GM12873 (cell line): ENCODE measurements around the gene PHKA2.

ENCODE experiments used
- TF ChIP-seq, protein P1 (sequence below): IDR thresholded peaks from 2 replicates; pipeline ENCODE4 v1.5.1; 2012; ENCODE audit warnings: low read depth, mild to moderate bottlenecking, moderate library complexity, low read length, control low read depth; ENCODE audit not compliant: insufficient read depth; ENCODE audit errors: missing control alignments

Gene PHKA2, protein sequence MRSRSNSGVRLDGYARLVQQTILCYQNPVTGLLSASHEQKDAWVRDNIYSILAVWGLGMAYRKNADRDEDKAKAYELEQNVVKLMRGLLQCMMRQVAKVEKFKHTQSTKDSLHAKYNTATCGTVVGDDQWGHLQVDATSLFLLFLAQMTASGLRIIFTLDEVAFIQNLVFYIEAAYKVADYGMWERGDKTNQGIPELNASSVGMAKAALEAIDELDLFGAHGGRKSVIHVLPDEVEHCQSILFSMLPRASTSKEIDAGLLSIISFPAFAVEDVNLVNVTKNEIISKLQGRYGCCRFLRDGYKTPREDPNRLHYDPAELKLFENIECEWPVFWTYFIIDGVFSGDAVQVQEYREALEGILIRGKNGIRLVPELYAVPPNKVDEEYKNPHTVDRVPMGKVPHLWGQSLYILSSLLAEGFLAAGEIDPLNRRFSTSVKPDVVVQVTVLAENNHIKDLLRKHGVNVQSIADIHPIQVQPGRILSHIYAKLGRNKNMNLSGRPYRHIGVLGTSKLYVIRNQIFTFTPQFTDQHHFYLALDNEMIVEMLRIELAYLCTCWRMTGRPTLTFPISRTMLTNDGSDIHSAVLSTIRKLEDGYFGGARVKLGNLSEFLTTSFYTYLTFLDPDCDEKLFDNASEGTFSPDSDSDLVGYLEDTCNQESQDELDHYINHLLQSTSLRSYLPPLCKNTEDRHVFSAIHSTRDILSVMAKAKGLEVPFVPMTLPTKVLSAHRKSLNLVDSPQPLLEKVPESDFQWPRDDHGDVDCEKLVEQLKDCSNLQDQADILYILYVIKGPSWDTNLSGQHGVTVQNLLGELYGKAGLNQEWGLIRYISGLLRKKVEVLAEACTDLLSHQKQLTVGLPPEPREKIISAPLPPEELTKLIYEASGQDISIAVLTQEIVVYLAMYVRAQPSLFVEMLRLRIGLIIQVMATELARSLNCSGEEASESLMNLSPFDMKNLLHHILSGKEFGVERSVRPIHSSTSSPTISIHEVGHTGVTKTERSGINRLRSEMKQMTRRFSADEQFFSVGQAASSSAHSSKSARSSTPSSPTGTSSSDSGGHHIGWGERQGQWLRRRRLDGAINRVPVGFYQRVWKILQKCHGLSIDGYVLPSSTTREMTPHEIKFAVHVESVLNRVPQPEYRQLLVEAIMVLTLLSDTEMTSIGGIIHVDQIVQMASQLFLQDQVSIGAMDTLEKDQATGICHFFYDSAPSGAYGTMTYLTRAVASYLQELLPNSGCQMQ

DNA sequence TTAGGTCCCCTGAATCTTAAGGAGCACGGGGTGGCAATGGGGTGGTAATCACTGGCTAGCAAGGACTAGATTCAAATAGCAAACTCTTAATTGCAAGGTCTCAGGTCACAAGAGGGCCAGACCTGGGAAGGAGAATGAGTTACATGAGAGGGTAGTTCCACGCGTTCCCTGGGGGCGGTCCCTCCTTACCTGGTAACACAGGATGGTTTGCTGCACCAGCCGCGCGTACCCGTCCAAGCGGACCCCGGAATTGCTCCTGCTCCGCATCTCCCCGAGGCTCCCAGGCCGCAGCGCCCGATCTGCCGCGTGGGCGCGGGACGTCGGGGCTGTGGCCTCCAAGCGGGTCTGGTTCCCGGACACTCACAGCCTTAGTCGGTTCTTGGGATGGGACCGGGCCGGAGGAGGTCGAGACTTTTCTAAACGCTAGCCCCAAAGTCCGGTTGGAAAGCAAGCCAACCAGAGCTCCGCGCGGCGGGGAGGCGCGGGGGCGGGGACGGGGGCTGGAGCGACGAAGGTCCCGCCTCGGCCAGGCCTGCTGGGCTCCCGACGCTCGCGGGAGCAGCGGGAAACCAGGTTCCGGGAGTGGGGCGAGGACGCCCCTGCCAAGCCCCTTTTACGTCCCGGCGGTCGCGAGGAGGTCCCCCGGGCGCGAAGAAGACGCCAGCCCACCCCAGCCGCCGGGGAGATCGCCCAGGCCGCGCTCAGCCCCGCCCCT, at the start of gene PHKA2:
TSS of gene PHKA2 (minus strand) at position 449 of the 715 bp plus-strand sequence. CDS start at position 267, 182 bp downstream.
- TF ChIP-seq, protein P1, sequence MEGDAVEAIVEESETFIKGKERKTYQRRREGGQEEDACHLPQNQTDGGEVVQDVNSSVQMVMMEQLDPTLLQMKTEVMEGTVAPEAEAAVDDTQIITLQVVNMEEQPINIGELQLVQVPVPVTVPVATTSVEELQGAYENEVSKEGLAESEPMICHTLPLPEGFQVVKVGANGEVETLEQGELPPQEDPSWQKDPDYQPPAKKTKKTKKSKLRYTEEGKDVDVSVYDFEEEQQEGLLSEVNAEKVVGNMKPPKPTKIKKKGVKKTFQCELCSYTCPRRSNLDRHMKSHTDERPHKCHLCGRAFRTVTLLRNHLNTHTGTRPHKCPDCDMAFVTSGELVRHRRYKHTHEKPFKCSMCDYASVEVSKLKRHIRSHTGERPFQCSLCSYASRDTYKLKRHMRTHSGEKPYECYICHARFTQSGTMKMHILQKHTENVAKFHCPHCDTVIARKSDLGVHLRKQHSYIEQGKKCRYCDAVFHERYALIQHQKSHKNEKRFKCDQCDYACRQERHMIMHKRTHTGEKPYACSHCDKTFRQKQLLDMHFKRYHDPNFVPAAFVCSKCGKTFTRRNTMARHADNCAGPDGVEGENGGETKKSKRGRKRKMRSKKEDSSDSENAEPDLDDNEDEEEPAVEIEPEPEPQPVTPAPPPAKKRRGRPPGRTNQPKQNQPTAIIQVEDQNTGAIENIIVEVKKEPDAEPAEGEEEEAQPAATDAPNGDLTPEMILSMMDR: no peak

DNA sequence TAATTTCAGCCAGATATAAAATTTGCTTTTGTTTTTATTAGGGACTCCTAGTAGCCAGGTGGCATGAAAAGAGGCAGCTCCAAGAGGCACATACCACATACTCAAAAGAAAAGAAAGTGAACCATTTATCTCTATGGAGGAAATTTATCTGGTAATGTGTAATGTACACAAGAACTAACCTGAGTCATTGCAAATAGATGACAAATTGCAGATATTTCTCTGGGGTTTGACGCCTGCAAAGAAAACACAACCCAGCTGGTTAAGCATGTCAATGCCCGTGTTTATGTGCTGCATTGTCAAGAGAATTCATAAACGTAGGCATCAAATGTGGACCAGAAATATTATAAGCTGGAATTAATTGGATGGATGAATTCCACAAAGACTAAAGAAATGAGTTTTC, 46.9 kb upstream of the PHKA2 start:
- TF ChIP-seq, protein P1: no peak

DNA sequence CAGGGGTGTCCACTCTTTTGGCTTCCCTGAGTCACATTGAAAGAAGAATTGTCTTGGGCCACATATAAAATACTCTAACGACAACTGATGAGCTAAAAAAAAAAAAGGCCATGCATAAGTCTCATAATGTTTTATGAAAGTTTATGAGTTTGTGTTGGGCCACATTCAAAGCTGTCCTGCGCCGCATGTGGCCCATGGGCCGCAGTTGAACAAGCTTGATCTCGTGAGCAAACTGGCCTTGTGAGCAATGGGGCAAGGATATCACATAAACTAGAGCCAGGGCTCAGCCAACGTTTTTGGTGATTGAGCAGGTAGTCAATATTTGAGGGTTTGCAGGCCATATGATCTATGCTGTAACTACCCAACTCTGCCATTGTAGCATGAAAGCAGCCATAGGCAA, 44.6 kb upstream of the PHKA2 start:
- TF ChIP-seq, protein P1: no peak

DNA sequence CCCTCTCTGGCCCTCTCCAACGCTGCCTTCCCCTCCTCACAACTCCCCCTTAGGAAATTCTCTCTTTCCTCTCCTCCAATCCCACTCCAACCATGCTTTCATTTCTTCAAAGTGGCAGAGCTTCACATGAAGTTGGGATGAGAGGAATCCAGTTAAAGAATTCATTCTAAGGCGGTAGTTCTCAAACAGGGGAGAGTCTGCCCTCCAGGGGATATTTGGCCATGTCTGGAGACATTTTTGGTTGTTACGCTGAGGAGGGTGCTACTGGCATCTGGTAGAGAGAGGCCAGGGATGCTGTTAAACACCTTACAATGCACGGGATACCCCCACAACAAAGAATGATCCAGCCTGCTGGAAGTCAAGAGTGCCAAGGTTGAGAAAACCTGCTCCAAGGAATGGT, 40.5 kb upstream of the PHKA2 start:
- TF ChIP-seq, protein P1: no peak

DNA sequence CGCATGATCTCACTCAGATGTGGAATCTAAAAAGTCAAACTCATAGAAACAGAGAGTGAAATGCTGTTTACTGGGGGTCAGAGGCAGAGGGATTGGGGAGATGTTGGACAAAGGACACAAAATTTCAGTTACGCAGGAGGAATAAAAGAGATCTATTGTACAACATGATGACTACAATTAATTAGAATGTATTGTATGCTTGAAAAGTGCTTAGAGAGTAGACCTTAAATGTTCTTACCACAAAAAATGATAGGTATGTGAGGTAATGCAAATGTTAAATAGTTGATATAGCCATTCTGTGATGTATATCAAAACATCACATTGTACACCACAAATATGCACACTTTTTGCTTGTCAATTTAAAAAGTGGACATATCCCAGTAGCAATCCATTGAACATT, 36.1 kb upstream of the PHKA2 start:
- TF ChIP-seq, protein P1: no peak

DNA sequence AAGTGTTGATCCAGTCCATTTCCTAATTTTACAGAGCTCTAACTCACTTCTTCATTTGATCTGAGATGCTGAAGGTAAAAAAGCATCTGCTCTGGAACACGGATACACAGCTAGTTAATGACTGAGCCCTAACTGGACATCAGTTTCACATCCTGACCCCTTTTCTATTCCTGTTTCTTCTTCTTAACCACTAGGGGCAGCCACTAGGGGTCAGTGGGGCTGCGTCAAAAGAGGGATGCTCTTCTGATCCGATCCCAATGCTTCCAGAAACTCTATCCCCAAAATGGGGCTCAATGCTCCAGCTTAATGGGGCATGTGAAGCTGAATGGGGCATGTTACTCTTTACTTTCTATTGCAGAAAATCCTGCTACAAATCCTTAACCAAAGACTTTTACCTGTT, 33.4 kb upstream of the PHKA2 start:
- TF ChIP-seq, protein P1: peak; percentile 61
